ENCODE results near the gene MAPK1IP1L. TPM values are rescaled to one million over a fixed set of nuclear protein-coding genes. Genes with fewer than 3 reads are reported as not detected.

Gene MAPK1IP1L
- total and polyA plus RNA-seq, 2 of the 13 experiments (the other 11 are each of a cell fraction or from before 2014, with no cell fraction given): 27.8 to 68.4 TPM

GRCh38 chr14:55059333-55059732 lies 7.9 kb downstream of the MAPK1IP1L start (continued):
- TF ChIP-seq MLXIP (CRISPR knock-in tag; IDR thresholded peaks at IDR 0.05; ENCODE audit: borderline replicate concordance) (no peak), KMT2A (CRISPR knock-in tag; IDR thresholded peaks at IDR 0.05) (no peak), ZMYM4 (CRISPR knock-in tag; IDR thresholded peaks at IDR 0.05) (peak; percentile 23; the same call in 1 of the 2 replicates), MXI1 (IDR thresholded peaks at IDR 0.05; ENCODE audit: borderline replicate concordance, low read depth, low read length) (no peak), ONECUT2 (CRISPR knock-in tag; IDR thresholded peaks at IDR 0.05) (peak; percentile 63; the same call in 1 of the 2 replicates), PHF20 (CRISPR knock-in tag; IDR thresholded peaks at IDR 0.05) (no peak), ZBTB33 (CRISPR knock-in tag; IDR thresholded peaks at IDR 0.05) (no peak), HOXA3 (CRISPR knock-in tag; IDR thresholded peaks at IDR 0.05) (peak; percentile 46; the same call in 1 of the 2 replicates), PAXIP1 (CRISPR knock-in tag; conservative IDR thresholded peaks at IDR 0.05) (0 out of 2 replicates have a peak, but pooled peaks have one; percentile 36), POGK (CRISPR knock-in tag; conservative IDR thresholded peaks at IDR 0.05) (no peak), ZNF230 (CRISPR knock-in tag; IDR thresholded peaks at IDR 0.05) (no peak), HIVEP1 (CRISPR knock-in tag; IDR thresholded peaks at IDR 0.05) (no peak), KDM5B (CRISPR knock-in tag; IDR thresholded peaks at IDR 0.05; ENCODE audit: borderline replicate concordance) (no peak), NKX3-1 (CRISPR knock-in tag; IDR thresholded peaks at IDR 0.05) (no peak), CTCF (CRISPR knock-in tag; IDR thresholded peaks at IDR 0.05) (no peak), MAFF (IDR thresholded peaks at IDR 0.05; ENCODE audit: low read depth, low read length) (no peak), MXD3 (CRISPR knock-in tag; IDR thresholded peaks at IDR 0.05) (no peak), HNF4A (CRISPR knock-in tag; IDR thresholded peaks at IDR 0.05) (peak; percentile 73)

Data from HepG2 (cell line).